Caco-2 (cell line): ENCODE measurements around the gene SLCO4A1. TPM values are rescaled to one million over a fixed set of nuclear protein-coding genes. Genes with fewer than 3 reads are reported as not detected.

ENCODE experiments used
- BruUV-seq: library from RNA; stranded (reverse); fragments of 400-500 nt; replicated peaks from 2 replicates; lab custom pipeline; 2021; lab: Mats Ljungman, UMichigan
- CTCF ChIA-PET: fragments of 300-600 bp; sonication (Branson Sonifier 250); formaldehyde crosslinking; loops from one replicate; lab custom pipeline; 2022; ENCODE audit warnings: antibody characterized with exemption; lab: Charles Lee
- POLR2A ChIA-PET: fragments of 300-600 bp; sonication (Branson Sonifier 250); formaldehyde crosslinking; loops from one replicate; lab custom pipeline; 2022; ENCODE audit warnings: antibody characterized with exemption; lab: Charles Lee
- DNase-seq, 2 experiments: peaks; one replicate each; pipeline versions ENCODE4 v3.0.0 to v3.0.0-alpha.2; 2020 to 2022
- H3K27me3 ChIP-seq: replicated peaks from 2 replicates; pipeline ENCODE4 v1.6.0; 2011; ENCODE audit warnings: low read length; ENCODE audit not compliant: control insufficient read depth, insufficient read depth
- H3K36me3 ChIP-seq: 2 replicates; pipeline ENCODE4 v1.5.1; 2011; ENCODE audit warnings: low read length; ENCODE audit not compliant: control insufficient read depth, insufficient read depth
- H3K4me1 ChIP-seq: fragments of 250-450 bp; sonication (Bioruptor Pico); 2 replicates; pipeline ENCODE4 v1.5.1; 2020; ENCODE audit warnings: mild to moderate bottlenecking
- H3K4me3 ChIP-seq: 2 replicates; pipeline ENCODE4 v1.5.1; 2011; ENCODE audit warnings: low read depth, mild to moderate bottlenecking, control low read depth, low read length
- H3K9me3 ChIP-seq: fragments of 250-450 bp; sonication (Bioruptor Pico); 2 replicates; pipeline ENCODE4 v1.5.1; 2020; ENCODE audit warnings: mild to moderate bottlenecking, moderate library complexity
- H3K27ac Mint-ChIP-seq: one replicate; pipeline ENCODE4 v1.8.0; 2022; ENCODE audit warnings: mixed read lengths; ENCODE audit not compliant: unreplicated experiment
- H3K27me3 Mint-ChIP-seq: one replicate; pipeline ENCODE4 v1.8.0; 2022; ENCODE audit warnings: mixed read lengths; ENCODE audit not compliant: insufficient read depth, unreplicated experiment
- H3K36me3 Mint-ChIP-seq: one replicate; pipeline ENCODE4 v1.8.0; 2022; ENCODE audit warnings: mild to moderate bottlenecking, mixed read lengths; ENCODE audit not compliant: insufficient read depth, unreplicated experiment
- H3K4me1 Mint-ChIP-seq: one replicate; pipeline ENCODE4 v1.8.0; 2022; ENCODE audit warnings: low read depth, mixed read lengths; ENCODE audit not compliant: unreplicated experiment
- H3K4me3 Mint-ChIP-seq: one replicate; pipeline ENCODE4 v1.8.0; 2022; ENCODE audit warnings: mild to moderate bottlenecking, moderate library complexity, mixed read lengths; ENCODE audit not compliant: unreplicated experiment
- H3K9me3 Mint-ChIP-seq: one replicate; pipeline ENCODE4 v1.8.0; 2022; ENCODE audit warnings: mixed read lengths; ENCODE audit not compliant: unreplicated experiment
- intact Hi-C: fragments of 100-400 bp; cut with micrococcal nuclease; formaldehyde crosslinking; loops from one replicate; pipeline ENCODE4 v1.10.0; 2022; ENCODE audit not compliant: unreplicated experiment
- total RNA-seq: library from RNA; stranded (reverse); gene quantifications from 2 replicates; pipeline ENCODE4 v1.2.3, GENCODE V29; 2022
- TF ChIP-seq, protein P1 (sequence below), 2 experiments: fragments of 200-600 bp in 1 of 2; IDR thresholded peaks; 1 replicate in 1 of 2; 2 replicates in 1 of 2; pipeline versions ENCODE4 v1.5.1 to v1.8.0; 2011 to 2022; ENCODE audit warnings: antibody characterized with exemption in 1 of 2, control low read depth in 1 of 2, inconsistent platforms in 1 of 2, low read depth in 1 of 2, low read length in 1 of 2, mild to moderate bottlenecking in 1 of 2, moderate library complexity in 1 of 2; ENCODE audit not compliant: insufficient read depth in 1 of 2, severe bottlenecking in 1 of 2, unreplicated experiment in 1 of 2

SLCO4A1 gene
- total RNA-seq, 1 experiment from 2014 or later, result 18.7 TPM

DNA sequence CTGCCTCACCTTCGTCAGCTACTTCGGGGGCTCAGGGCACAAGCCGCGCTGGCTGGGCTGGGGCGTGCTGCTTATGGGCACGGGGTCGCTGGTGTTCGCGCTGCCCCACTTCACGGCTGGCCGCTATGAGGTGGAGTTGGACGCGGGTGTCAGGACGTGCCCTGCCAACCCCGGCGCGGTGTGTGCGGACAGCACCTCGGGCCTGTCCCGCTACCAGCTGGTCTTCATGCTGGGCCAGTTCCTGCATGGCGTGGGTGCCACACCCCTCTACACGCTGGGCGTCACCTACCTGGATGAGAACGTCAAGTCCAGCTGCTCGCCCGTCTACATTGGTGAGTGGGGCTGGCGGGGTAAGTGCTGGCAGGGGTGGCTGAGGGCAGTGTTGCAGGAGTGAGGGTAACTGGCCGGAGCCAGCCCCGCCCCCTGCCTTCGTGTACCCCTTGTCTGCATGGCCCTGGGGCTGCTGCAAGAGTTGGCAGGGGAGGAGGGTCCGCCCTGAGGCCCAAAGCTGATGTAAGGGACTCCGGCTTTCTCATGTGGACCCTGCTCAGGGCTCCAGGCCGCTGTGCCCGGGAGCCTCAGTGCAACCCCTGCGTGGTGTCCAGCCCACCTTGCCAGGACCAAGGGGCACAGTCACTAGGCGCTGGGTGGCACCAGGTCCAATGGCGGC, 14.8 kb downstream of the SLCO4A1 start:
- no peaks in the 10 kb centered on the region for H3K36me3 ChIP-seq
- BruUV-seq, result no TSS peak
- CTCF ChIA-PET, result no interaction called here

GRCh38 chr20:62657589-62657942, 15.3 kb downstream of the SLCO4A1 start:
- intact Hi-C loops, result no loop called here

More for the DNA sequence above, 14.8 kb downstream of the SLCO4A1 start:
- Histone ChIP-seq H3K27me3 (no peaks in the 10 kb centered on the region), H3K4me3 (no peak overlapping the region), H3K9me3 (no peaks in the 10 kb centered on the region), H3K4me1 (peaks cover 14% of the 10 kb centered on the region)
- intact Hi-C loops, result no loop called here
- Mint-ChIP-seq H3K27me3 (no peaks in the 10 kb centered on the region), H3K36me3 (peaks cover 4% of the 10 kb centered on the region), H3K27ac (no peak overlapping the region), H3K4me3 (no peak overlapping the region), H3K9me3 (no peaks in the 10 kb centered on the region), H3K4me1 (peaks cover 13% of the 10 kb centered on the region)
- DNase-seq, result no peak
- TF ChIP-seq, protein P1, sequence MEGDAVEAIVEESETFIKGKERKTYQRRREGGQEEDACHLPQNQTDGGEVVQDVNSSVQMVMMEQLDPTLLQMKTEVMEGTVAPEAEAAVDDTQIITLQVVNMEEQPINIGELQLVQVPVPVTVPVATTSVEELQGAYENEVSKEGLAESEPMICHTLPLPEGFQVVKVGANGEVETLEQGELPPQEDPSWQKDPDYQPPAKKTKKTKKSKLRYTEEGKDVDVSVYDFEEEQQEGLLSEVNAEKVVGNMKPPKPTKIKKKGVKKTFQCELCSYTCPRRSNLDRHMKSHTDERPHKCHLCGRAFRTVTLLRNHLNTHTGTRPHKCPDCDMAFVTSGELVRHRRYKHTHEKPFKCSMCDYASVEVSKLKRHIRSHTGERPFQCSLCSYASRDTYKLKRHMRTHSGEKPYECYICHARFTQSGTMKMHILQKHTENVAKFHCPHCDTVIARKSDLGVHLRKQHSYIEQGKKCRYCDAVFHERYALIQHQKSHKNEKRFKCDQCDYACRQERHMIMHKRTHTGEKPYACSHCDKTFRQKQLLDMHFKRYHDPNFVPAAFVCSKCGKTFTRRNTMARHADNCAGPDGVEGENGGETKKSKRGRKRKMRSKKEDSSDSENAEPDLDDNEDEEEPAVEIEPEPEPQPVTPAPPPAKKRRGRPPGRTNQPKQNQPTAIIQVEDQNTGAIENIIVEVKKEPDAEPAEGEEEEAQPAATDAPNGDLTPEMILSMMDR (IDR thresholded peaks at IDR 0.05; ENCODE audit: insufficient read depth in 1 of 2, low read depth in 1 of 2, low read length in 1 of 2, severe bottlenecking in 1 of 2, unreplicated experiment in 1 of 2), result no peak
- POLR2A ChIA-PET, result no interaction called here

DNA sequence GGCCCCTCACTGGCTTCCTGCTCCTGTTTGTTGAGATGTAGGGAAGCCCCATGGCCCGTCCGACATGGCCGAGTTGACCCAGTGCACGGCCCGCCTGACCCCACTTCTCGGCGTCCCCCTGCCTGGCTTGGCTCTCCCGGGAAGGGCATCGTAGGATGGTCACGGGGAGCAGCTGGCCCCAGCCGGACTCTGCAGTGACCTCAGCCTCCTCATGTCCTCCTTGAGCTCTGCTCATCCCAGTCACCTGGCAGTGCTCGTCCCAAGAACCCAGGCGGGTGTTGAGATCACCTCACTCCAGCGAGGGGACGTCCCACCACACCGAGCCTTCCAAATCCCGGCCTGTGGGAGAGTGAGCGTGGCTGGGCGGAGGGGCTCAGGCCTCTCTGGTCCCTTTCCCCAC, 15.7 kb downstream of the SLCO4A1 start:
- CTCF ChIA-PET, result no interaction called here
- intact Hi-C loops, result no loop called here

More at GRCh38 chr20:62657589-62657942, 15.3 kb downstream of the SLCO4A1 start:
- ChIA-PET CTCF (no interaction called here), POLR2A (no interaction called here)
- H3K9me3 ChIP-seq, result no peaks in the 10 kb centered on the region
- no peak for DNase-seq
- H3K27me3 ChIP-seq, result no peaks in the 10 kb centered on the region
- Mint-ChIP-seq H3K9me3 (no peaks in the 10 kb centered on the region), H3K27ac (no peak overlapping the region), H3K4me1 (peaks cover 8% of the 10 kb centered on the region), H3K36me3 (peaks cover 4% of the 10 kb centered on the region), H3K27me3 (no peaks in the 10 kb centered on the region), H3K4me3 (no peak overlapping the region)
- H3K36me3 ChIP-seq, result no peaks in the 10 kb centered on the region
- H3K4me3 ChIP-seq, result no peak overlapping the region
- TF ChIP-seq, protein P1 (IDR thresholded peaks at IDR 0.05; ENCODE audit: insufficient read depth in 1 of 2, low read depth in 1 of 2, low read length in 1 of 2, severe bottlenecking in 1 of 2, unreplicated experiment in 1 of 2), result no peak
- BruUV-seq, result no TSS peak
- peaks cover 9% of the 10 kb centered on the region for H3K4me1 ChIP-seq

More for the DNA sequence above, 15.7 kb downstream of the SLCO4A1 start:
- Mint-ChIP-seq H3K27ac (no peak overlapping the region), H3K4me1 (peaks cover 7% of the 10 kb centered on the region), H3K9me3 (no peaks in the 10 kb centered on the region), H3K36me3 (peaks cover 4% of the 10 kb centered on the region), H3K27me3 (no peaks in the 10 kb centered on the region), H3K4me3 (no peak overlapping the region)
- Histone ChIP-seq H3K4me1 (peaks cover 5% of the 10 kb centered on the region), H3K36me3 (no peaks in the 10 kb centered on the region), H3K4me3 (no peak overlapping the region), H3K9me3 (no peaks in the 10 kb centered on the region), H3K27me3 (no peaks in the 10 kb centered on the region)
- BruUV-seq, result no TSS peak
- no peak for DNase-seq
- POLR2A ChIA-PET, result no interaction called here
- TF ChIP-seq, protein P1 (IDR thresholded peaks at IDR 0.05; ENCODE audit: insufficient read depth in 1 of 2, low read depth in 1 of 2, low read length in 1 of 2, severe bottlenecking in 1 of 2, unreplicated experiment in 1 of 2), result no peak
